Skeletal muscle tissue (tissue), 4 donors: Measurements from ENCODE around the gene SRGAP3. TPM values are rescaled to one million over a fixed set of nuclear protein-coding genes. Genes with fewer than 3 reads are reported as not detected.

Experiments
- H3K27ac ChIP-seq: one replicate; pipeline ENCODE4 v1.7.0; 2013; ENCODE audit warnings: mild to moderate bottlenecking, low read depth, low read length, inconsistent platforms
- H3K27me3 ChIP-seq, 3 donors: one replicate each; pipeline ENCODE4 v1.7.0; 2013; ENCODE audit warnings: low read length in 3 of 3; ENCODE audit not compliant: control insufficient read depth in 3 of 3, insufficient read depth in 3 of 3
- H3K36me3 ChIP-seq, 3 donors: one replicate each; pipeline ENCODE4 v1.7.0; 2013; ENCODE audit warnings: low read length in 3 of 3; ENCODE audit not compliant: control insufficient read depth in 3 of 3, insufficient read depth in 3 of 3
- H3K4me1 ChIP-seq, 3 donors: one replicate each; pipeline ENCODE4 v1.7.0; 2013; ENCODE audit warnings: low read length in 3 of 3, mild to moderate bottlenecking in 3 of 3; ENCODE audit not compliant: control insufficient read depth in 3 of 3, insufficient read depth in 3 of 3
- H3K4me3 ChIP-seq, 3 donors: one replicate each; pipeline ENCODE4 v1.7.0; 2013; ENCODE audit warnings: low read length in 3 of 3
- H3K9ac ChIP-seq, 3 donors: one replicate each; pipeline ENCODE4 v1.7.0; 2013; ENCODE audit warnings: low read length in 3 of 3, mild to moderate bottlenecking in 3 of 3, moderate library complexity in 2 of 3, low read depth in 1 of 3
- H3K9me3 ChIP-seq, 3 donors: one replicate each; pipeline ENCODE4 v1.7.0; 2013; ENCODE audit warnings: low read length in 3 of 3; ENCODE audit not compliant: control insufficient read depth in 3 of 3
- total RNA-seq: library from RNA; depleted of rRNA; stranded (reverse); fragments of >200 nt; gene quantifications from one replicate; pipeline ENCODE4 v1.2.3, GENCODE V29; 2014
- donor health status: Osteomylitis.

Gene SRGAP3
- total RNA-seq, 1 donor from 2014 or later, result 15.7 TPM

GRCh38 chr3:9184461-9184835 lies 65.0 kb downstream of the SRGAP3 start:
- Histone ChIP-seq H3K36me3 (no peaks in the 10 kb centered on the region), H3K9me3 (no peaks in the 10 kb centered on the region), H3K27me3 (no peaks in the 10 kb centered on the region), H3K4me1 (peaks cover 10 to 15% (median 13%) of the 10 kb centered on the region in 3 donors), H3K4me3 (no peak overlapping the region), H3K27ac (no peak overlapping the region), H3K9ac (no peak overlapping the region)

GRCh38 chr3:9183811-9184460 lies 65.5 kb downstream of the SRGAP3 start:
- no peaks in the 10 kb centered on the region for H3K36me3 ChIP-seq
- H3K27ac ChIP-seq, result no peak overlapping the region
- H3K9me3 ChIP-seq, result no peaks in the 10 kb centered on the region
- H3K4me1 ChIP-seq, result peaks cover 10 to 15% (median 13%) of the 10 kb centered on the region in 3 donors
- H3K9ac ChIP-seq, result no peak overlapping the region
- no peak overlapping the region for H3K4me3 ChIP-seq
- H3K27me3 ChIP-seq, result no peaks in the 10 kb centered on the region

- Histone ChIP-seq H3K36me3 (no peaks in the 10 kb centered on the region), H3K4me3 (peak overlapping the region in 1 of 3 donors; percentile 13), H3K4me1 (peaks cover 10 to 15% (median 13%) of the 10 kb centered on the region in 3 donors), H3K9ac (no peak overlapping the region), H3K27ac (no peak overlapping the region), H3K27me3 (no peaks in the 10 kb centered on the region), H3K9me3 (no peaks in the 10 kb centered on the region)
Observed at GRCh38 chr3:9183011-9183410, 66.4 kb downstream of the SRGAP3 start.

- H3K27me3 ChIP-seq, result no peaks in the 10 kb centered on the region
- no peaks in the 10 kb centered on the region for H3K9me3 ChIP-seq
- peaks cover 10 to 15% (median 13%) of the 10 kb centered on the region in 3 donors for H3K4me1 ChIP-seq
- no peaks in the 10 kb centered on the region for H3K36me3 ChIP-seq
- no peak overlapping the region for H3K4me3 ChIP-seq
- peak overlapping the region; percentile 9 for H3K27ac ChIP-seq
- no peak overlapping the region for H3K9ac ChIP-seq
Observed at GRCh38 chr3:9180764-9181117, 68.7 kb downstream of the SRGAP3 start.

GRCh38 chr3:9179826-9180763 lies 69.4 kb downstream of the SRGAP3 start:
- no peaks in the 10 kb centered on the region for H3K36me3 ChIP-seq
- no peaks in the 10 kb centered on the region for H3K27me3 ChIP-seq
- H3K4me1 ChIP-seq, result peaks cover 10 to 15% (median 13%) of the 10 kb centered on the region in 3 donors
- H3K4me3 ChIP-seq, result no peak overlapping the region
- H3K9me3 ChIP-seq, result no peaks in the 10 kb centered on the region
- peak overlapping the region; percentile 9 for H3K27ac ChIP-seq
- H3K9ac ChIP-seq, result no peak overlapping the region

- Histone ChIP-seq H3K9me3 (no peaks in the 10 kb centered on the region), H3K36me3 (no peaks in the 10 kb centered on the region), H3K4me1 (peaks cover 2 to 5% (median 5%) of the 10 kb centered on the region in 3 donors), H3K27me3 (no peaks in the 10 kb centered on the region), H3K9ac (no peak overlapping the region), H3K27ac (no peak overlapping the region), H3K4me3 (no peak overlapping the region)
Observed at GRCh38 chr3:9178697-9179096, 70.7 kb downstream of the SRGAP3 start.

- H3K27ac ChIP-seq, result no peak overlapping the region
- no peak overlapping the region for H3K9ac ChIP-seq
- no peak overlapping the region for H3K4me3 ChIP-seq
Observed at GRCh38 chr3:9175421-9175820, 74.0 kb downstream of the SRGAP3 start.

GRCh38 chr3:9173445-9173844 lies 76.0 kb downstream of the SRGAP3 start:
- Histone ChIP-seq H3K27ac (no peak overlapping the region), H3K4me1 (peaks cover 0 to 3% (median 0%) of the 10 kb centered on the region in 3 donors), H3K4me3 (no peak overlapping the region), H3K36me3 (no peaks in the 10 kb centered on the region), H3K27me3 (no peaks in the 10 kb centered on the region), H3K9ac (no peak overlapping the region), H3K9me3 (no peaks in the 10 kb centered on the region)

More at GRCh38 chr3:9175421-9175820, 74.0 kb downstream of the SRGAP3 start:
- no peaks in the 10 kb centered on the region for H3K27me3 ChIP-seq
- no peaks in the 10 kb centered on the region for H3K9me3 ChIP-seq
- no peaks in the 10 kb centered on the region for H3K36me3 ChIP-seq
- peaks cover 0 to 3% (median 0%) of the 10 kb centered on the region in 3 donors for H3K4me1 ChIP-seq

GRCh38 chr3:9172851-9173321 lies 76.6 kb downstream of the SRGAP3 start:
- Histone ChIP-seq H3K36me3 (no peaks in the 10 kb centered on the region), H3K9ac (no peak overlapping the region), H3K4me1 (peaks cover 0 to 3% (median 0%) of the 10 kb centered on the region in 3 donors), H3K27ac (no peak overlapping the region), H3K27me3 (no peaks in the 10 kb centered on the region), H3K4me3 (no peak overlapping the region), H3K9me3 (no peaks in the 10 kb centered on the region)

GRCh38 chr3:9170851-9171160 lies 78.6 kb downstream of the SRGAP3 start:
- Histone ChIP-seq H3K9me3 (no peaks in the 10 kb centered on the region), H3K9ac (no peak overlapping the region), H3K27me3 (no peaks in the 10 kb centered on the region), H3K27ac (no peak overlapping the region), H3K4me3 (no peak overlapping the region), H3K4me1 (peaks cover 0 to 3% (median 0%) of the 10 kb centered on the region in 3 donors), H3K36me3 (no peaks in the 10 kb centered on the region)
